GM10248 (cell line): ENCODE measurements around the gene FAM222A.
A peak's percentile ranks its signal among the peaks of the same experiment; 100 is the strongest.

ENCODE experiments used
- CTCF ChIA-PET: fragments of 300-600 bp; sonication (Branson Sonifier 250); formaldehyde crosslinking; extraction: SDS; loops from one replicate; lab custom pipeline; 2021; ENCODE audit warnings: antibody characterized with exemption; lab: Yijun Ruan, JAX
- POLR2A ChIA-PET: fragments of 350-650 bp; sonication (Branson Sonifier 250); formaldehyde crosslinking; extraction: SDS; loops from one replicate; lab custom pipeline; 2020; ENCODE audit warnings: antibody characterized with exemption; lab: Yijun Ruan, JAX
- DNase-seq: peaks from one replicate; pipeline ENCODE4 v3.0.0; 2012; ENCODE audit errors: extremely low spot score
- CTCF ChIP-seq: IDR thresholded peaks from 2 replicates; pipeline ENCODE4 v1.5.1; 2012; ENCODE audit warnings: mild to moderate bottlenecking, low read depth; ENCODE audit errors: extremely low read depth, missing control alignments, control extremely low read depth

FAM222A gene

GRCh38 chr12:109713187-109714070 lies at the start of gene FAM222A:
Gene FAM222A, plus strand, starts transcription at chr12:109713825. Its CDS starts 30,322 bp downstream, at chr12:109744147.
- TF ChIP-seq CTCF, result no peak
- ChIA-PET CTCF (no interaction called here), POLR2A (no interaction called here)
- peak; percentile 96 for DNase-seq

DNA sequence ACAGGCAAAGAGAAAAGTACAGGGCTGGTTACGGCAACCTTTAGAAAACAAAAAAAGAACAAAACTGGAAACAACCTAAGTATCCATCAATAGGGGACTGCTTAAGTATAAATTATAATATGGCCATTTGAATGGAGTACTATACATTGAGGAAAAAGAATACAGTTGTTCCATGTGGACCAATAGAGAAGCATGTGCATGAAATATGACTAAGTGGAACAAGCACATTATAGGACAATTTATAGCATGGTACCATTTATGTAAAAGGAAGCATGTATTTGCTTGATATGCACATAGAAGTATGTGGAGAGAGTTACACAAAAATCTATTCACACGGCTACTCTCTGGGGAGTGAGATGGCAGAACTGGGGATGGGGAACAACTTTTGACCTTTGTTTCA lies 49.2 kb upstream of the FAM222A start:
- ChIA-PET CTCF (no interaction called here), POLR2A (no interaction called here)
- TF ChIP-seq CTCF, result no peak
- no peak for DNase-seq

GRCh38 chr12:109666068-109666467 lies 47.6 kb upstream of the FAM222A start:
- ChIA-PET POLR2A (no interaction called here), CTCF (no interaction called here)
- no peak for TF ChIP-seq CTCF
- DNase-seq, result no peak

DNA sequence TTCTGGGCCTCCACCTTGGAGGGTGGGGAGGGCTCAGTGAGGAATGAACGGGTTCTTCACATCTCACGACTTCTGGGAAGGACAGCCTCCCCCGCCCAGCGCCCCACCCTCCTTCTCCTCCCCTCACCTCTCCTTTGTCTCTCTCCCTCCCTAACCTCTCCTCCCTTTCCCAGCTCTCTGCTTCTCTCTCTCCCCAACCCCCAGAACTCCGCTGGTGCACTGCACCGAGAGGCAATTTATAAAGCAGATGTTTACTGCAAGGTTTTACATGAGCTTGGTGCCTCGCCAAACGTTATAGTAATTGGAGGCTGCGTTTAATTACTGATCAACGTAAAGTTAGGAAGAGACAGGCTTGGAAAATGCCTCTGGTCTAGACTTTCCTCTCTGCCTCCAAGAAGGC lies 42.9 kb upstream of the FAM222A start:
- ChIA-PET POLR2A (no interaction called here), CTCF (interaction anchor here (0.6 kb wide), 1 partner anchor 73 kb away, joined by 3 read pairs; no protein-coding TSS in a partner anchor)
- TF ChIP-seq CTCF, result no peak
- DNase-seq, result no peak

DNA sequence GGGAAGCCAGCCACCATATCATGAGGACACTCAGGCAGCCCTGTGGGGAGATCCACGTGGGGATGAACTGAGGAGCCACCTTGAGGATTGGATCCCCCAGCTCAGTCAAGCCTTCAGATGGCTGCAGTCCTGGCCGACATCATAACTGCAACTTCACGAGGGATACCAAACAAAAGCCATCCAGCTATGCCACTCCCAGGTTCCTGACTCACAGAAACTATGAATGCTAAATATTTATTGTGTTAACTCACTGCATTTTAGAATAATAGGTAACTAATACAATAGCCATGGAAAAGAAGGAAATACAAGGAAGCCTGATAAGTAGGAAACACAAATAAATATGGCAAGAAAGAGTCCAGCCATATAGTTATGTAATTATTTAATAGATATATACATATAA lies 42.1 kb upstream of the FAM222A start:
- CTCF ChIA-PET, result interaction anchor here (0.6 kb wide), 1 partner anchor 74 kb away, joined by 3 read pairs; no protein-coding TSS in a partner anchor

DNA sequence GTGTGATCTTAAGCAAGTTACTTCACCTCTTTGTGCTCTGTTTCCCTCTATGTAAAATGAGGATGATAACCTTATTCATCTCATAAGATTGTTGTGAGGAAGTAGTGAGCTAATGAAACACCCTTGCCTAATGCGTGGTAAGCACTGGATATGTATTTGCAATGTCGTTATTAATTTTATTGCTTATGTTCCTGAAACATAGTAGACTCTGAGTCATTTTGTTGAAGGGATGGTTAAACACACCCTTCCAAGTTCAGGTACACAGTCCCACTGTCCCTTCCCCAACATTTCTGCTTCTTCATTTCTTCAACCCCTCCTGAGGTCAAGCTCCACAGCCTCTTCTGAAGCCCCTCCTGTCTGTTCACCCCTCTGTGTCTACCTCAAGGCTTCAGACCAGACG lies 40.2 kb upstream of the FAM222A start:
- no peak for TF ChIP-seq CTCF
- CTCF ChIA-PET, result no interaction called here
- DNase-seq, result no peak
- POLR2A ChIA-PET, result no interaction called here

More for the DNA sequence above, 42.1 kb upstream of the FAM222A start:
- DNase-seq, result no peak
- POLR2A ChIA-PET, result no interaction called here
- TF ChIP-seq CTCF, result no peak
